NT2/D1 (cell line): ENCODE measurements around the gene EEFSEC.

ENCODE experiments used
- SUZ12 ChIP-seq: IDR thresholded peaks from 2 replicates; pipeline ENCODE4 v1.6.1; 2011; ENCODE audit not compliant: insufficient read length, insufficient read depth; ENCODE audit errors: extremely low read depth
- YY1 ChIP-seq: IDR thresholded peaks from 2 replicates; pipeline ENCODE4 v1.6.1; 2011; ENCODE audit not compliant: insufficient read length, insufficient read depth

DNA sequence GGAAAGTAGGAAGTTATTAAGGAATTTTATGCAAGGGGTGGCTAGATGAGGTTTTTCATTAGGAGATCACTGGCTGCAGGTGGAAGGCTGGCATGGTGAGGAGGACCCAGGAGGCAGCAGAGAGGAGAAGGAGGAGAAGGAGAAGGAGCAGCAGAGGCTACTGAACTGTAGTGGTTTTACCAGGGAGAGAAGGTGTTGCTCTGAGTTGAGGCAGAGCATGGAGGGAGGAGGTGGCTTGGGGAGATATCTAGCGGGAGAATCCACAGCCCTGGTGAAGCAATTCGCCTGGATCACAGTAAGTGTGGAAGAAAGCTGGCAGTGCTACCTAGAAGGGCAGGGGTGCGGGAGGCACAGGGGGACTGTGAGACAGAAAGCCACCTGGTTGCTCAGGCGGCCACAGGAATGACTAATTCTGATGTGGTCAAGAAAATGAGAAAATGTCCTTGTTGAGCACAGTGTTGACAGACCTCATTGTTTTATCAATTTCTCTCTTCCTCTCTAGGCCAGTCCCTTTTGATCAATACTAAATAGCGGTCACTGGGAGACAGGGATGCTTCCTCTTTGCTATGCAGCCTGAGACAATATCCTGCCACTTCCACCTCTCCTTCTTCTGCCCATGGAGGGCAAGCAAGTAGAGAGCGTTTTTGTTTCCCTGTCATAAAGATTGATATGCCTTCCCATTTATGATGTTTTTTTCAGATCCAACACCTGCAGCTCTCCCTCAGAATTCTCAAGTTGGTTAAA lies 94.6 kb downstream of the EEFSEC start:
- TF ChIP-seq SUZ12 (no peak), YY1 (no peak)
